ENCODE data around the gene GLI1. TPM values are rescaled to one million over a fixed set of nuclear protein-coding genes. Genes with fewer than 3 reads are reported as not detected.
A peak's percentile ranks its signal among the peaks of the same experiment; 100 is the strongest.
"Not testable (repeated sequence)": the region's sequence is repeated elsewhere in the genome, so short reads cannot be mapped to it uniquely, and the experiment has no call there.

The GLI1 gene
- total RNA-seq, 1 donor from 2014 or later = 0.58 TPM

DNA sequence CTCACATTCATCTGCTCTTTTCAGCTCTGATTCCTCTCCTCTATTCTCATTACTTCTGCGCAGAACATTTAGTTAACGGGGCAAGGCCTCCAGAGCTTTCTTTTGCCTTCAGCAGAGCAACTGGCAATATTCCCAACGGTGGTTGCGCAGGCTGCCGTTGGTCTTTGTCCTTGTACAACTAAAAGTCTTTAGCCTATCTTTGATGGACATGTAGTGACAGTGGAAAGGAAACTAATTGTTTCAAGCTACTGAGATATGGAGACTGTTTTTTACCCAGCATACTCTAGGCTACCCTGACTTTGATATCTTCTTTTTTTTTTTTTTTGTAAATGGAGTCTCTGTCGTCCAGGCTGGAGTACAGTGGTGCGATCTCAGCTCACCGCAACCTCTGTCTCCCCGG lies 41.3 kb upstream of the GLI1 start:
- Mint-ChIP-seq H3K27me3 (ENCODE audit: low read depth) (no peaks in the 10 kb centered on the region), H3K9me3 (no peaks in the 10 kb centered on the region), H3K4me3 (no peak overlapping the region), H3K36me3 (ENCODE audit: low read depth) (peaks cover 2% of the 10 kb centered on the region), H3K27ac (ENCODE audit: unreplicated experiment) (no peak overlapping the region), H3K4me1 (peaks cover 19% of the 10 kb centered on the region)
- DNase-seq (ENCODE audit: low read depth, low spot score) = no peak
- TF ChIP-seq, protein P1, sequence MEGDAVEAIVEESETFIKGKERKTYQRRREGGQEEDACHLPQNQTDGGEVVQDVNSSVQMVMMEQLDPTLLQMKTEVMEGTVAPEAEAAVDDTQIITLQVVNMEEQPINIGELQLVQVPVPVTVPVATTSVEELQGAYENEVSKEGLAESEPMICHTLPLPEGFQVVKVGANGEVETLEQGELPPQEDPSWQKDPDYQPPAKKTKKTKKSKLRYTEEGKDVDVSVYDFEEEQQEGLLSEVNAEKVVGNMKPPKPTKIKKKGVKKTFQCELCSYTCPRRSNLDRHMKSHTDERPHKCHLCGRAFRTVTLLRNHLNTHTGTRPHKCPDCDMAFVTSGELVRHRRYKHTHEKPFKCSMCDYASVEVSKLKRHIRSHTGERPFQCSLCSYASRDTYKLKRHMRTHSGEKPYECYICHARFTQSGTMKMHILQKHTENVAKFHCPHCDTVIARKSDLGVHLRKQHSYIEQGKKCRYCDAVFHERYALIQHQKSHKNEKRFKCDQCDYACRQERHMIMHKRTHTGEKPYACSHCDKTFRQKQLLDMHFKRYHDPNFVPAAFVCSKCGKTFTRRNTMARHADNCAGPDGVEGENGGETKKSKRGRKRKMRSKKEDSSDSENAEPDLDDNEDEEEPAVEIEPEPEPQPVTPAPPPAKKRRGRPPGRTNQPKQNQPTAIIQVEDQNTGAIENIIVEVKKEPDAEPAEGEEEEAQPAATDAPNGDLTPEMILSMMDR (conservative IDR thresholded peaks at IDR 0.05) = no peak

DNA sequence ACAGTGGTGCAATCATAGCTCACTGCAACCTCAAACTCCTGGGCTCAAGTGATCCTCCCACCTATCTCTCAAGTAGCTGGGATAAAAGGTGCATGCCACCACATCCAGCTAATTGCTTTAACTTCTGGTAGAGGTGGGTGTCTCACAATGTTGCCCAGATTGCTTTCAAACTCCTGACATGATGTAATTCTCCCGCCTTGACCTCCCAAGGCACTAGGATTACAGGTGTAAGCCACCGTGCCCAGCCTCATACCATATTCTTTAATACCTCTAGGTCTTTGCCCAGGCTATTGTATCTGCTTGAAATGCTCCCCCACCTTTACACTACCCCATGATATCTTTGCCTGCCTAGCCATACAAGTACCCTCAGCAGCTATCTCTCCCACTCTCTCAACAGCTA lies 40.1 kb upstream of the GLI1 start:
- Mint-ChIP-seq H3K9me3 (no peaks in the 10 kb centered on the region), H3K27ac (ENCODE audit: unreplicated experiment) (peak overlapping the region; percentile 61), H3K4me1 (peaks cover 19% of the 10 kb centered on the region), H3K27me3 (ENCODE audit: low read depth) (no peaks in the 10 kb centered on the region), H3K4me3 (no peak overlapping the region), H3K36me3 (ENCODE audit: low read depth) (peaks cover 5% of the 10 kb centered on the region)
- no peak for DNase-seq (ENCODE audit: low read depth, low spot score)
- TF ChIP-seq, protein P1 (conservative IDR thresholded peaks at IDR 0.05) = no peak

DNA sequence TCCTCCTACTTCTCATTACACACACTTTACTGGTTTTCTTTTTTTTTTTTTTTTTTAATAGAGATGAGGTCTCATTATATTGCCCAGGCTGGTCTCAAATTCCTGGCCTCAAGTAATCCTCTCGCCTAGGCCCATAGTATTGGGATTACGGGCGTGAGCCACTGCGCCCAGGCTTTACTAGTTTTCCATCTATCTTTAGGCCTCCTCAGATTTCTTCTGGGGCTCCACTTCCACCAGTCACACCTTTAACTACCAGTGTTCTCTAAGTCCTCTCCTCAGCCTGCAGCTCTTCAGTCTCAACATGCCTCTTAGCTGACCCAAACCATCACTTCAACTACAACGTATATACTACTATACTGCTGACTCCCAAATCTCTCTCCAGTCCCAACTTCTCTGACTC lies 39.1 kb upstream of the GLI1 start:
- no peak overlapping the region for H3K27ac Mint-ChIP-seq (ENCODE audit: unreplicated experiment)
- no peaks in the 10 kb centered on the region for H3K9me3 Mint-ChIP-seq
- H3K4me1 Mint-ChIP-seq = peaks cover 10% of the 10 kb centered on the region
- no peak overlapping the region for H3K4me3 Mint-ChIP-seq
- no peaks in the 10 kb centered on the region for H3K27me3 Mint-ChIP-seq (ENCODE audit: low read depth)
- DNase-seq (ENCODE audit: low read depth, low spot score) = no peak
- peaks cover 6% of the 10 kb centered on the region for H3K36me3 Mint-ChIP-seq (ENCODE audit: low read depth)
- TF ChIP-seq, protein P1 (conservative IDR thresholded peaks at IDR 0.05) = no peak

DNA sequence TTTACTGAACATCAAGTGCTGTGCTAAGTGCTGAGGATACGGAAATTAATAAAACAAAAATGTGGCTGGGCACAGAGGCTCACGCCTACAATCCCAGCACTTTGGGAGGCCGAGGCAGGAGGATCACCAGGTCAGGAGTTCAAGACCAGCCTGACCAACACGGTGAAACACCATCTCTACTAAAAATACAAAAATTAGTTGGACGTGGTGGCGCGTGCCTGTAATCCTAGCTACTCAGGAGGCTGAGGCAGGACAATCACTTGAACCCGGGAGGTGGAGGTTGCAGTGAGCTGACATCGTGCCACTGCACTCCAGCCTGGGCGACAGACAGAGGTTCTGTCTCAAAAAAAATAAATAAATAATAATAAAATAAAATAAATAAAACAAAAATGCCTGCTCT lies 32.6 kb upstream of the GLI1 start:
- Mint-ChIP-seq H3K4me1 (peaks cover 29% of the 10 kb centered on the region), H3K4me3 (peak overlapping the region; percentile 17)
- not testable (repeated sequence) for H3K9me3 Mint-ChIP-seq; H3K27me3 Mint-ChIP-seq (ENCODE audit: low read depth); H3K27ac Mint-ChIP-seq (ENCODE audit: unreplicated experiment); DNase-seq (ENCODE audit: low read depth, low spot score); H3K36me3 Mint-ChIP-seq (ENCODE audit: low read depth)

DNA sequence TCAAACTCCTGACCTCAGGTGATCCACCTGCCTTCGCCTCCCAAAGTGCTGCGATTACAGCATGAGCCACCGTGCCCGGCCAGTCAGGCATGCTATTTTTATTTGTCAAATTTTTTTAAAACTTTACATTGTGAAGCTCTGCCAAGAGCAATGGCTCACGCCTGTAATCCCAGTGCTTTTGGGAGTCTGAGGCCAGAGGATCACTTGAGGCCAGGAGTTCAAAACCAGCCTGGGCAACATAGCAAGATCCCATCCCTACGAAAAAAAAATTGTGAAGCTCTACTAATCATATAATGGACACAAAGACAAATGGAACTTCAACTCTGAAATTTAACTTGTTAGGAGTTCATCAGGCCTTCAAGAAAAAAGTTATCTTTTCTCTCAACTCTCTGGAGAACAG lies 30.6 kb upstream of the GLI1 start:
- peaks cover 29% of the 10 kb centered on the region for H3K4me1 Mint-ChIP-seq
- peak overlapping the region; percentile 9 for H3K27ac Mint-ChIP-seq (ENCODE audit: unreplicated experiment)
- no peaks in the 10 kb centered on the region for H3K27me3 Mint-ChIP-seq (ENCODE audit: low read depth)
- no peak for DNase-seq (ENCODE audit: low read depth, low spot score)
- TF ChIP-seq, protein P1 (conservative IDR thresholded peaks at IDR 0.05) = no peak
- H3K36me3 Mint-ChIP-seq (ENCODE audit: low read depth) = peaks cover 7% of the 10 kb centered on the region
- peak overlapping the region; percentile 83 for H3K4me3 Mint-ChIP-seq
- H3K9me3 Mint-ChIP-seq = no peaks in the 10 kb centered on the region

DNA sequence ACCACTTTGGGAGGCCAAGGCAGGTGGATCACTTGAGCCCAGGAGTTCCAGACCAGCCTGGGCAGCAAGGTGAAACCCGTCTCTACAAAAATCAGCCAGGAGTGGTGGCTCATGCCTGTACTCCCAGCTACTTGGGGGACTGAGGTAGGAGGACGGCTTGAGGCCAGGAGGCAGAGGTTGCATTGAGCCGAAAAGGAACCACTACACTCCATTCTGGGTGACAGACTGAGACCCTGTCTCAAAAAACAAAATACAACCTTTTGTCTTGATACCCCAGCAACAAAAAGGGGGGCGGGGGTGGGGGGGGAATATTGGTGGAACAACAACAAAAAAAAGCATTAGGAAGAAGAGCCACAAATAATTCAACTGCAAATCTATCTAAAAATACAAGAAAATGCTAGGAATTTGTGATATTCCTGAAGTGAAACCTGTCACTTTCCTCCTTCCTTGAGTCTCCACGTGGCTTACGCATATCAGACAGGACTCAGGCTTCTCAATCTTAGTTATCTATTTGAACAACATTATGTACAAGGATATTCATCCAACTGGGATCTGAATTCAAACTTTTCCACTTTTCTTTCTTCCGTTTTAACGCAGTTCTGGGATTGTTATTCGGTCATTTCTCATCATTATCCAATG lies 30.0 kb upstream of the GLI1 start:
- H3K36me3 Mint-ChIP-seq (ENCODE audit: low read depth) = peaks cover 3% of the 10 kb centered on the region
- peak overlapping the region; percentile 97 for H3K27ac Mint-ChIP-seq (ENCODE audit: unreplicated experiment)
- H3K9me3 Mint-ChIP-seq = no peaks in the 10 kb centered on the region
- TF ChIP-seq, protein P1 (conservative IDR thresholded peaks at IDR 0.05) = no peak
- H3K4me1 Mint-ChIP-seq = peaks cover 29% of the 10 kb centered on the region
- H3K4me3 Mint-ChIP-seq = peak overlapping the region; percentile 97
- no peaks in the 10 kb centered on the region for H3K27me3 Mint-ChIP-seq (ENCODE audit: low read depth)
- no peak for DNase-seq (ENCODE audit: low read depth, low spot score)

Data from neural crest cell (in vitro differentiated cells).